IMR-90 (cell line): ENCODE measurements around the gene TTC9C.

ENCODE experiments used
- CHD1 ChIP-seq: IDR thresholded peaks from 2 replicates; pipeline ENCODE4 v1.6.1; 2012; ENCODE audit warnings: low read depth, low read length, improper control_type of control experiment
- CTCF ChIP-seq: conservative IDR thresholded peaks from 2 replicates; pipeline ENCODE4 v1.5.1; 2012; ENCODE audit warnings: mild to moderate bottlenecking, low read depth, low read length, improper control_type of control experiment
- TF ChIP-seq, protein P1 (sequence below): fragments of 150-350 bp; IDR thresholded peaks from 2 replicates; pipeline ENCODE4 v1.6.1; 2016; ENCODE audit warnings: low read depth, mild to moderate bottlenecking, low read length, moderate library complexity, borderline replicate concordance

- TF ChIP-seq CTCF (no peak), CHD1 (no peak)
- TF ChIP-seq, protein P1, sequence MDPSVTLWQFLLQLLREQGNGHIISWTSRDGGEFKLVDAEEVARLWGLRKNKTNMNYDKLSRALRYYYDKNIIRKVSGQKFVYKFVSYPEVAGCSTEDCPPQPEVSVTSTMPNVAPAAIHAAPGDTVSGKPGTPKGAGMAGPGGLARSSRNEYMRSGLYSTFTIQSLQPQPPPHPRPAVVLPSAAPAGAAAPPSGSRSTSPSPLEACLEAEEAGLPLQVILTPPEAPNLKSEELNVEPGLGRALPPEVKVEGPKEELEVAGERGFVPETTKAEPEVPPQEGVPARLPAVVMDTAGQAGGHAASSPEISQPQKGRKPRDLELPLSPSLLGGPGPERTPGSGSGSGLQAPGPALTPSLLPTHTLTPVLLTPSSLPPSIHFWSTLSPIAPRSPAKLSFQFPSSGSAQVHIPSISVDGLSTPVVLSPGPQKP, result no peak
These were observed 6.3 kb upstream of the TTC9C start for GRCh38 chr11:62721994-62722393.
